Suppressor macrophage treated with lipopolysaccharide for 4 hours (primary cell): ENCODE results near the gene DGUOK.
A peak's percentile ranks its signal among the peaks of the same experiment; 100 is the strongest.

ENCODE experiments used
- DNase-seq: peaks from one replicate; pipeline ENCODE4 v3.0.0-alpha.2; 2020

Gene DGUOK

DNA sequence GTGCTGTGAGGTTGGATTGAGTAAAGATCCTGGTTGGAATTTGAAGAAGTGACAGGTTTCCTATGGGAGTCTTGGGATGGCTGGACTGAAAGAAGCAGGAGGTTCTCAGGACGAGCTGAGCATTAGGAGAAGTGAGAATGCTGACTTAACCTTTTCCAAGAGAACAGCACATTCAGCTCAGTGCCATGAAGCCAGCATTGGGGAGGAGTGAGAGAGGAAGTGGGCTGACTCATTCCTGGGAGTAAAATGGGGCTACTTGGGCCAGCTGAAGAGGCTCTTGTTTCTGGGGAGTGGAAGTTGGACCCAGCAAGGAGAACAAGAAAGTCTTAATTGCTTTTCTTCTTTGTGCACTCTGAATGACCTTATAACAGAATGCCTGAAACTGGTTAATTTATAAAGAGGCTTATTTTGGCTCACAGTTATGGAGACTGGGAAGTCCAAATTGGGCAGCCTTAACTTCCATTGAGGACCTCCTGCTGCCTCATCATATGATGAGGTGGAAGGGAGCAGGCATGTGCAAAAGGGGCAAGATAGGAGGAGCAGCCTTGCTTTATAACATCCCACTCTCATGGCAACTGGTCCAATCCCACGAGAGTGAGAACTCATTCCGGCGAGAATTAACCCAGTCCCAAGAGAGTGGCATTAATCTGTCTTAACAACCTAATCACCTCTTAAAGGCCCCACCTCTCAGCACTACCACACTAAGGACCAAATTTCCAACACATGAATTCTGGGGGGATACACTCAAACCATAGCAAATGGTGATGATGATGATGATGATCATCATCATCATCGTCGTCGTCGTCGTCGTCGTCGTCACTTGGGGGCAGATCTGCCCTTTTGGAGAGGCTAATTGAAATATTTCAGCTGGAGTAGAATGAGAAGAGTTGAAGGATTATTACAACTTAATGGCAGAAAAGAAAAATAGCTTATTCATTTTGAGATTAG is 26.1 kb downstream of the DGUOK start:
- peak; percentile 90 for DNase-seq

DNA sequence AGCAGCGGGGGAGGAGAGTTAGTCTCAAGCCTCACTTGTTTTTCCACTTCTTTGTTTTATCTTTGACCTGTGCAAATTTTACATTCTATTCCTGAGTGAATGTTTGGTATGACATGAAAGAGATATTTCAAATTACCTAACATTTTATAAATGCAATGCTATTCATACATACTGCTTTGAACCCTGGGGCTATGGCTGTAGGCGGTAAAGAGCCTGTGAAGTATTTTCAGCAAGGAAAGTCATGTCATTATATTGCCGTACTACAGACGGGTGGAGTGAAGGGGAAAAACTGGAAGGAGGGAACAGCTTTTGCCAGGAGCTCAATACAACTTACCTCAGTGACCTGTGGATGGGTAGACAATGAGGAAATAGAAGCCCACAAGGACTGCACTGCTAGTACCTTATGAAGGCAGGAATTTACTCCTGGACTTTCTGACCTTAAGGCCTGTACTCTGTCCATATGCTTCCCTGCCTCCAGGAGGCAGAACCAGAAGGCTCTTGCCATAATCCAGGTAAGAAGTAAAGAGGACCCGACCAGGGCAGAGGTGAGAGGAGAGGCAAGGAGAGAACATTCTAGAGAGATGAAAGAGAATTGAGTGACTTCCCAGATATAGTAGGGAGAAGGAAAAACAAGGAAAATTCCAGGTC is 29.7 kb downstream of the DGUOK start:
- DNase-seq, result no peak

DNA sequence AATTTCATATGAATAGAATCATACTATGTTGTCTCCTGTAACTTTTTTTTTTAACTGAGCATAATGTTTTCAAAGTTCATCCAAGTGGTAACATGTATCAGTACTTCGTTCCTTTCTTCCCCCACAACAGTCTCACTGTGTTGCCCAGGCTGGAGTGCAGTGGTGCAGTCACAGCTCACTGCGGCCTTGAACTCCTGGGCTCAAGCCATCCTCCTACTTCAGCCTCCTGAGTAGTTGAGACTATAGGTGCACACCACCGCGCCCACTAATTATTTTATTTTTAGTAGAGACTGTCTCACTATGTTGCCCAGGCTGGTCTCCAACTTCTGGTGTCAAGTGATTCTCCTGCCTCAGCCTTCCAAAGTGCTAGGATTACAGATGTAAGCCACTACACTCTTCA is 34.6 kb downstream of the DGUOK start:
- DNase-seq, result no peak

DNA sequence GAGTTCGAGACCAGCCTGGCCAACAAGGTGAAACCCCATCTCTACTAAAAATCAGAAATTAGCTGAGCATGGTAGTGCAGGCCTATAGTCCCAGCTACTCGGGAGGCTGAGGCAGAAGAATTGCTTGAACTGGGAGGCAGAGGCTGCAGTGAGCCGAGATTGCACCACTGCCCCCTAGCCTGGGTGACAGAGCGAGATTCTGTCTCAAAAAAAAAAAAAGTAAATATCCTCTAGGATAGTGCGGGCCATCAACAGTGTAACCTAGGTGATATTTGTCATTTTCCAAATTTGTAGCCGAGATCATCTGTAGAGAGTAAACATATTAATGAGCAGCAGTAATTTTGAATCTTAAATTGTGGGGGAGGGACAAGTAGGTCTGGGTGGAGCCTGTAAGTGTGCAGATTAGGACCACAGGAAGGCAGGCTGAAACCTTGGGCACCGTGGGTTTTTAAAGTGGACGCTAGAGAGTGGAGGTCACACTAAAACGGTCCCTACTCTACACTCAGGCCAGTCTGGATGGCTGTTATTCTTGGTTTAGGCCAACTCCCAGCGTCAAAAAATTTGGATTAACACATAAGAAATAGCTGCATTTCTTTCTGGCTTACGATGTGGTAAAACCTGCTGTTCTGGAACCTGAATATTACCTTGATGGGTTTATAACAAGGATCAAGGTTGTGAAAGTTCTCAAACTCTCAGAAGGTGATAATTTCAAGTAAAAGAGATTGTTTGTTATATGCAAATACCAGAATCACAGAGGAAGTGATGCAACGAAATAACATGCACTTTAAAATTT is 35.3 kb downstream of the DGUOK start:
- no peak for DNase-seq

DNA sequence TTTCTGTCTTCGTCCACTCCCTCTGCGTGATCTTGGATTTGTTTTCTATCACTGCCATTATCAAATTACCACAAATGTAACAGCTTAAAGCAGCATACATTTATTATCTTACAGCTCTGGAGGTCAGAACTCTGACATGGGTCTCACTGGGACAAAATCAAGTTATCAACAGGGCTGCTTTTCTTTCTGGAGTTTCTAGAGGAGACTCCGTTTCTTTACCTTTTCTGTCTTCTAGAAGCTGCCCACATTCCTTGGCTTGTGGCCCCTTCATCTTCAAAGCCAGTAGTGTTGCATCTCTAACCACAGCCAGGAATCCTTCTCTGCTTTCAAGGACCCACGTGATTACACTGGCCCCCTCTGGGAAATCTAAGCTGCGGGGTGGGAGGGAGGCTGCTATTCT is 36.1 kb downstream of the DGUOK start:
- no peak for DNase-seq

DNA sequence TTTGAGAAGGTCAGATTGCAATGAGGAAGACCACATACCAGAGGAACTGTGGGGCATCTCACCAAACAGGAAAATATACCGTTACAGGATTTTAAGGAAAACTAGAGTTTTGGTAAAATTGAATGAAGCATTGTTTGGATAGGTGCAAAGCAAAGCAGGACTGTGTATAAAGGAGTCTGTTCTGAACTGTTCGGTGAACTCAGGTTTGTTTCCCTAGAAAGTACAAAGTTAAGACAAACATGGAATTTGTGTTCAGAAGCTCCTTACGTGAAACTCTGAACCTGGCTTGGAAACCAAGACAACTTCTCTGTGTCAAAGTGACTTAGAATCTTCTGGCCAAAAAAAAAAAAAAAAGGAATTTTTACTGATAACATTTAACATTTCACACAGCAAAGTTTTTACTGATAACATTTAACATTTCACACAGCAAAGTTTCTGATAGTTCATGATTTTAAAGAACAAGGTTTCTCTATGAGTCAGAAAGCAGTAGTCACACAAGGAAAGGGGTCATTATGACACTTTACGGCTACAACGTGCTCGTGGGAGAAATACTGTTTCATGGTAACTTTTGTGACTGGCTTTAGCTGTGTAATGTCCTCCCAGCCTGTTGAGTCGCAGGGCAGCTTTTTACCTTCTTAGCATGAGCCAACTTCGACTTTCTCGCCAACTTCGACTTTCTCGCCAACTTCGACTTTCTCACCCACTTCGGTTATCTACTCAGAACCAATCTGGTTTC is 36.9 kb downstream of the DGUOK start:
- peak; percentile 69 for DNase-seq

DNA sequence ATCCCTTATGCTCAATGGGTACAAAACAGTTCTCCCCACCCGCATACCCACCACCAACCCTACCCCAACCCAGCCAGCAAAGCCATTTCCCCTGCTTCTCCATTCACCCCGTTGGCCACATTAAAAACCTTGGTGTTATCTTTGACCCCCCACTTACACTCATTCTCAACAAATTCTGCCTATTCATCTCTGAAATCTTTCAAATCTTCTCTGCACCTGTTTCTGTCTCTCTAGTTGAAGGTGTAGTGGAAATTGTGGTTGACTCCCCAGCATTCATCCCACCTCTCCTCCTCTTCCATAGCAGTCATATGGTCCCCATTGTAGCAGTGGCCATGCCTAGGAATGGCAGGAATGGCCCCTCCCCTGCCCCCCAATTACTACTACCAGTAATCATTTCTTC is 37.5 kb downstream of the DGUOK start:
- DNase-seq, result no peak

DNA sequence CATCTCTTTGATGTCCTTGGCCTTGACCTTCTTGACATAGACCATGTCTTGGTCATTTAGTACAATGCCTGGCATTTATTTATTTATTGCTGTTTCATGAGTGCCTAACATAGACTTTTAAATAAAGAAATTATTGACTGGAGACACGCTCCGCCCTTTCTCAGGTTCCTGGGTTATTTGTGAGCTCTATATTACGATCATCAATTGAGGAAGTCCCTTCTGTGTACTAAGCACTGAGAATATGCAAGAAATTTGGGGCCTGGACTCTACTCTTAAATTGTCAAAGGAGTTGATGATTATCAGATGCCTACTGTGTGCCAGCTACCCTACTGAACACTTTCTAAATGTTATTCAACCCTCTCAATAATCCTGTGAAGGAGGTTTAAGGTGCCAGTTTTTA is 38.4 kb downstream of the DGUOK start:
- DNase-seq, result no peak

DNA sequence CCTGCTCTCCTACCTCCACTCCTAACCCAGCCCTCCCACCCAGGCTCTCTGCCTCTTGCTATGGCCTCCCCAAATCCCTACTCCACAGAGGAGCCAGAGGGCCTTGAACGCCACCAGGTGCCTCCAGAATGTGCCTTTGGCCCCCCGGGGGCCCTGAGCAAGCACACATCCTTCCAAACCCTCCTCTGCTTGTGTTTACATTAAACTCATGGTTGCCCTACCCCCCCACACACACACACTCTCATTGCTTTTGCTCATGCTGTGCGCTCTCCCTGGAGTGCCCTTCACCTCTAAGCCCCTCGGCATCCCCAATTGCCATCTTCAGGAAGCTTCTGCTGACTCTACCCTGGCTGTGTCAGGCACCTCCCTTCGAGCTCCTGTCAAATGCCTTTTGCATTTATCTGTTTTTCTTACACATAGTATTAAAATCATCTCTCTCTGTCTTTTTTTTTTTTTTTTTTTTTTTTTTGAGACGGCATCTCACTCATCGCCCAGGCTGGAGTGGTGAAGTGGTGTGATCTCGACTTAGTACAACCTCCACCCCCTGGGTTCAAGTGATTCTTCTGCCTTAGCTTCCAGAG is 41.8 kb downstream of the DGUOK start:
- no peak for DNase-seq

DNA sequence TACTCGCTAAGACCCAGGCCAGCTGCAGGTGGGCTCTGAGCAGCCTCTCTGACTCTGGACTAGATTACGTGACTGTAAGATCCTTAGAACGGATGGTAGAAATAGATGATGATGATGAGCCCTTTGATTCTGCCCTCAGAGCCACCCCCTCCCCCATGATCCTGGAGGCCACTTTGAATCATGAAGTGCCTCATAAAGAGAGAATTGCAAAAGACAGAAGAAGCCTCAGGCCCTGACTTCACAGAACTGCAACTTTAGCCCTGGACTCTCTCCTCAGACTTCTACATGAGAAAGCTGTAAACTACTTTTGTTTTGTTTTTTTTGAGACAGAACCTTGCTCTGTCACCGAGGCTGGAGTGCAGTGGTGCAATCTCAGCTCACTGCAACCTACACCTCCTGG is 42.7 kb downstream of the DGUOK start:
- DNase-seq, result peak; percentile 69

DNA sequence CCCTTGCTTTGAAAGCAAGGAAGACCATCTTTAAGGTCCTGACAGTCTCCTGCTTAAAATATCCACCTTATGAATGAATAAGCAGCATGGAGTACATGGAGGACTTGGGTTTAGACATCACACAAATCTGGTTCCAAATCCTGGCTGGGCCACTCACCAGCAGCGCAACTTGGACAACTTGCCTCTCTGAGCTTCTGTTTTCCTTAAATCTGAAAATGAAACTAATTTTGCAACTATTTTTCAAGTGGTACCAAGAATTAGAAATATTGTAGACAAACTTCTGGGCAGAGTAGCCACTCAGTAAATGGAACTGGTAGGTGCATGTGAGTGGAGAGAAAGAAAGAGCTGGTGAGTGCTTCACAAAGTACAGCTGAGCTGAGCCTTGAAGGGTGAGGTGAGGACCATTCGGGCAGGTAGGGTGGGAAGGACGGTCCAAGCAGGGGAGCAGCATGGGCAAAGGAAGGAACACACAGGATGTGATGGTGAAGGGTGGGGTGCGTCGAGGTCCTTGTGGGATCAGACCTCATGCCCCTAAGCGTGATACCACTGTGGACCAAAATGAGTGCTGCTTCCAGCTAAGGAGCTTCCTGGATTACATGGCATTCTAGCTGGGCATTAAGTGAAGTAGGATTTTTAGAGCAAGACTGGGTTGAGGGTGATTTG is 43.6 kb downstream of the DGUOK start:
- DNase-seq, result peak; percentile 63

DNA sequence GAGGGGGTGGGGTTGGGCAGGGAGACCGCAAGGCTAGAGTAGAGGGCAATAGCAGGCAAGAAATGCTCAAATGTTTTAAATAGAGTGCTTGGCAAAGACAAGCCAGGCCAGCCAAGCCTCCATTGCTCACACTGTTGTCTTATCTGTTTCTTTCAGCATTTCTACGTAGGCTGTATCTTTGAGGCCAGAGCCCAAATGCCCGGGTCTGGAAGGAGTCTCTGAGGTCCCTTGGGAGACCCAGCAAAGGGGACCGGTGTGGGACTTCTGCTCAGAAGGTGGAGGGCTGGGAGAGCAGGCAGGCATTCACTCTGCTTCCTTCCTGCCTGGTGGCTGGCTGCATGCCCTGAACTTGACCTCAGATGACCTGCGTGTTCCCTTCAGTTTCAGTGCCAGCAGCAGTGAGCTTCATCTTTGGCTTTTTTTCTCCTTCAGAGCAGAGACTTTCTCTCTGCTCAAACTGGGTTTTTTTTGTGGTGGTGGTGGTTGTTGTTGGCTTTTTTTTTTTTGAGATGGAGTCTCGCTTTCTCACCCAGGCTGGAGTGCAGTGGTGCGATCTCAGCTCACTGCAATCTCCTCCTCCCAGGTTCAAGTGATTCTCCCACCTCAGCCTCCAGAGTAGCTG is 44.3 kb downstream of the DGUOK start:
- peak; percentile 71 for DNase-seq

DNA sequence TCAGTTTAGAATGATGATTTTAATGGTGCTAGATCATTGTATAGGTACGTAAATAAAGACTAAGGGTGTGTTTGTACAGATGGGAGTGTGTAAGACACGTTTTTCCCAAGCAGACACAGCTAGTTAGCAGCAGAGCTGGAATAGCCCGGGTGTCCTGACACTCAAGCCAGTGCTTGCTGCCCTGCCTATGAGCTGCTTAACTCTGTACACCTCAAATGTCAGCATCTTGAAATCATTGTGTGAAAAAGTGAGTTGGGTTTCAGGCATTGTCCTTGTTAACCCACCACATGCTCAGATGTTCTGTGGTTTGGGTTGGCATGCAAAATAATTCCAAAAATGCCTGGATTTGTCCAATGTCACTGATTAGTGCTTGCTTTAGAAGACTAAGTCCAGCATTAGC is 45.0 kb downstream of the DGUOK start:
- DNase-seq, result no peak

DNA sequence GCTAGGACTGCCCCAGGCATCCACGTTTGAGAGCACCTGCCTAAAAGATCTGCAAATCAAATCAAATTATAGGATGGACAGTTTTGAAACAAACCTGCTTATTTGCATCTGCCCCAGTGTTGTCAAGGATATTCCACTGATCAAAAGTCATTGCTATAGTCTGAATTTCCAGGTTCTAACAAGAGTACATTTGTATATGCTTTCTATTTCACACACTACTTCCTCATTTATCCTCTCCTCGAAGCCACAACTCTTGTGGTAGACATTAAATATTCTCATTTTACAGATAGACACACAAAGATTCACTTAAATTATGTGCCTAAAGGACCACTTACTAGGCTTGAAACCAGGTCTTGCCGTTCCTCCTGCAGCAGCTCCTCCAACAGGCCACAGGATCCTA is 46.2 kb downstream of the DGUOK start:
- DNase-seq, result peak; percentile 44

DNA sequence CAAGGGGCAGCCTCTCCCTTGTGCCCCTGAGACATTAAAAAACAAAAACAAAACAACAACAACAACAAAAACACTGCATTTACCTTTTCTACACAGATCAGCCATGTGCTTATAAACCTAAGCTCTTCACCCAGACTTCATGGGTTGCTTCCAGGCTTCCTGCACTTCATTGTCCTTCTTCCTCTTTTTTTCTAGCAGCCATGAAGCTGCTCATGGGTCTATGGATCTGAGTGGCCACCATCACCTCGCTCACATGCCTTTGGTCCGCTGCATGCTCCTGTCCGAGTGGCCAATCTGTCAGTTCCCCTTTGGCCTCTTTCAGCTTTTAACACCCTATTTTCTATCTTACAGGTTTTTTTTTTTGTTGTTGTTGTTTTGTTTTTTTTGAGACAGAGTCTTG is 49.1 kb downstream of the DGUOK start:
- DNase-seq, result no peak

DNA sequence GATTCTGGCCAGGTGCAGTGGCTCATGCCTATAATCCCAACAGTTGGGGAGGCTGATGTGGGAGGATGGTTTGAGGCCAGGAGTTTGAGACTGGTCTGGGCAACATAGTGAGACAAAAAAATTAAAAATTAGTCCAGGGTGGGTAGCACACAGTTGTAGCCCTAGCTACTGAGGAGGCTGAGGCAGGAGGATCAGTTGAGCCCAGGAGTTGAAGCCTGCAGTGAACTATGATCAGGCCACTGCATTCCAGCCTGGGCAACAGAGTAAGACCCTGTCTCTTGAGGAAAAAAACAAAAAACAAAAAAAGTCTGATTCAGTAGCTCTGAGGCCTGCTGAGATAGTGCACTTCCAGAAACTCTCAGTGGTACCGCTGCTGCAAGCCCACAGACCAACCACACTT is 50.1 kb downstream of the DGUOK start:
- no peak for DNase-seq

DNA sequence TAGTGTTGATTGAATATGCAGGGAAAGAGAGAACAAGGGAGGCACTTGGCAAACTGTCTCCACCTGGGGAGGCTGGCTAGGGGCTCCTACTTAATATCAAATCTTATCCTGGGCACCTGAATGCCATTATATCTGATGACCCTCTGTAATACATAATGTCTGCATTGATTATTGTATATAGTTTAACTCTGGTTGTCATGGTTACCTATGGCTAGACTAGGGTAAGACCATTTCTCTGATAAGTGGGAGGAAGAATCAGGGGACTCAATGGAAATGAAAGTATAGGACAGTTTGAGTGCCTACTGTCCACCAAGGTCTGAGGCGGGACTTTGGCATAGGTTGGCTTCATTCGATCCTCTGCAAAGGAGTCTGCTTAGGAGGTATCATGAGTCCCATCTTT is 50.8 kb downstream of the DGUOK start:
- no peak for DNase-seq

DNA sequence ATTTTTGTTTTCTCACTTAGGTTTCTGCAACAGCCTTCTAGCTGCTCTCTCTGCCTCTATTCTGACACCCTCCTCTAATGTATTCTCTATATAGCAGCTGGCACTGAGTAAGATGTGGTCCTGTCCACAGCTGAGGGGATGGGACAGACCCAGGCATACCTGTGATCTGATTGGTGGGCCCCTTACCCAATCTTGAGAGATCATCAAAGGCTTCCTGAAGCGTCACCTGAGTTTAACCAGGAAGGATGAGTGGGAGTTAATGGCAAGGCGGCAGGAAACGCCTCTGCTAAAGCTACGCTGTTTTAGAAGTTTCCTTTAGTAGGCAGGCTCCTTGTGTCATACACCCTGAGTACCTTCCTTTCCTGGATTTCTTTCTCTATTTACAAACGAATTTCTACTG is 52.3 kb downstream of the DGUOK start:
- no peak for DNase-seq

DNA sequence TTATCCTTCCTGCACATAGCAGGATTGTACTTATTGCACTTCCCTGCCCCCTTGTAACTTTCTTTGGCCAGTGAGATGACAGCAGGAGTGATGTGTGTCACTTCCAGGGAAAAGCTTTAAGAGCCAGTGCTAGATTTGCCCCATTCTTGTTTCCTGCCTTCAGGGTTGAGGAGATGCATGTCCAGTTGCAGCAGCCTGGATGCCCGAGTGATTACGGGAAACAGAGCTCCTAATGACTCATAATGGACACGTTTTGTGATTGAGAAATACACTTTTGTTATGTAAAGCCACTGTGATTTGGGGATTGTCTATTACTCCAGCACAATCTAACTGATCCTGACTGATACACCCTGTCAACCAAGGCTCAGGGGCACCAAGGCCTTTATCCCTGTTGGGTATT is 53.0 kb downstream of the DGUOK start:
- peak; percentile 92 for DNase-seq

DNA sequence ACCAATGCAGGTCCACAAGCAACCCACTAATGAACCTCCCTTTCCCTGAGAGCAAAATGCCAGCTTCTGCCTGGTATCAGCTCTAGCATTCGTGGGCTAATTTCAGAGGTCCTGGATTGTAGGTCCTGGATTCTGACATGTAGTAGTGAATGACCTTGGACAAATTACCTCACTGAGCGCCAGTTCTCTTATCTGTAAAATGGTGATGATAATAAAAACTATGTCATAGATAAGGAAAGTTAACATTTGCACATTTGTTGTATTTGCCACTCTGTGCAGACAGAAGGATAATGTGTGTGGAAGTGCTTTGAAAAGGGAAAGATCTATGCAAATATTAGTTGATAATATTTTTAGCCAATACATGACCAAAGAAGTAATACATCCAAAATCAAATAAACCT is 53.9 kb downstream of the DGUOK start:
- no peak for DNase-seq
